Neural progenitor cell (in vitro differentiated cells): ENCODE data around the gene RAD51B. TPM values are rescaled to one million over a fixed set of nuclear protein-coding genes. Genes with fewer than 3 reads are reported as not detected.

Source experiments
- DNase-seq: peaks from one replicate; pipeline ENCODE4 v3.0.0-alpha.2; 2016; ENCODE audit warnings: low spot score
- H2AFZ ChIP-seq: fragments of 200-600 bp; sonication (generic); replicated peaks from 2 replicates; pipeline ENCODE4 v1.6.1; 2016; ENCODE audit warnings: antibody characterized with exemption
- H3F3A ChIP-seq: fragments of 200-600 bp; sonication (generic); 2 replicates; pipeline ENCODE4 v1.6.1; 2016; ENCODE audit warnings: antibody characterized with exemption, low read depth
- H3K27ac ChIP-seq: fragments of 200-600 bp; sonication (generic); 2 replicates; pipeline ENCODE4 v1.5.1; 2016; ENCODE audit warnings: mild to moderate bottlenecking
- H3K27me3 ChIP-seq: fragments of 200-600 bp; sonication (generic); 2 replicates; pipeline ENCODE4 v1.6.1; 2016; ENCODE audit warnings: mild to moderate bottlenecking, moderate library complexity
- H3K36me3 ChIP-seq: fragments of 200-600 bp; sonication (generic); 2 replicates; pipeline ENCODE4 v1.5.1; 2016
- H3K4me1 ChIP-seq: fragments of 200-600 bp; sonication (generic); 2 replicates; pipeline ENCODE4 v1.6.1; 2016; ENCODE audit warnings: mixed run types
- H3K4me2 ChIP-seq: fragments of 200-600 bp; sonication (generic); 2 replicates; pipeline ENCODE4 v1.6.1; 2016
- H3K4me3 ChIP-seq: fragments of 200-600 bp; sonication (generic); 2 replicates; pipeline ENCODE4 v1.5.1; 2016
- H3K79me2 ChIP-seq: fragments of 200-600 bp; sonication (generic); 2 replicates; pipeline ENCODE4 v1.6.1; 2016; ENCODE audit warnings: low read depth
- H3K9ac ChIP-seq: fragments of 200-600 bp; sonication (generic); 2 replicates; pipeline ENCODE4 v1.6.1; 2016
- H3K9me3 ChIP-seq: fragments of 200-600 bp; sonication (generic); 2 replicates; pipeline ENCODE4 v1.5.1; 2016; ENCODE audit warnings: low read depth
- H4K20me1 ChIP-seq: fragments of 200-600 bp; sonication (generic); 2 replicates; pipeline ENCODE4 v1.6.1; 2016; ENCODE audit warnings: low read depth
- H3K27ac Mint-ChIP-seq: 3 replicates; pipeline ENCODE4 v1.8.0; 2021; ENCODE audit warnings: mixed read lengths
- H3K27me3 Mint-ChIP-seq: 2 replicates; pipeline ENCODE4 v1.8.0; 2022; ENCODE audit warnings: low read depth, mild to moderate bottlenecking, inconsistent platforms, moderate library complexity, mixed read lengths; ENCODE audit not compliant: insufficient read depth
- H3K36me3 Mint-ChIP-seq: 3 replicates; pipeline ENCODE4 v1.8.0; 2021; ENCODE audit warnings: mixed read lengths
- H3K4me1 Mint-ChIP-seq: 3 replicates; pipeline ENCODE4 v1.8.0; 2021; ENCODE audit warnings: mixed read lengths
- H3K4me3 Mint-ChIP-seq: 3 replicates; pipeline ENCODE4 v1.8.0; 2021; ENCODE audit warnings: mild to moderate bottlenecking, moderate library complexity, mixed read lengths
- H3K9me3 Mint-ChIP-seq: 3 replicates; pipeline ENCODE4 v1.8.0; 2020; ENCODE audit warnings: mixed read lengths
- CTCF ChIP-seq: fragments of 200-600 bp; sonication (generic); IDR thresholded peaks from 2 replicates; pipeline ENCODE4 v1.5.1; 2017; ENCODE audit warnings: antibody characterized with exemption, mild to moderate bottlenecking
- EZH2 ChIP-seq: fragments of 200-600 bp; sonication (generic); IDR thresholded peaks from 2 replicates; pipeline ENCODE4 v1.6.1; 2017; ENCODE audit warnings: antibody characterized with exemption, mild to moderate bottlenecking, moderate library complexity
- EZH2phosphoT487 ChIP-seq: fragments of 200-600 bp; sonication (generic); IDR thresholded peaks from 2 replicates; pipeline ENCODE4 v1.6.1; 2017; ENCODE audit warnings: antibody characterized with exemption
- total RNA-seq: library from RNA; depleted of rRNA; stranded (reverse); fragments of >200 nt; gene quantifications from 2 replicates; pipeline ENCODE4 v1.2.3, GENCODE V29; 2015; ENCODE audit warnings: low replicate concordance

RAD51B gene
- total RNA-seq, 1 donor from 2014 or later: 50.5 TPM

- TF ChIP-seq CTCF: no peak
- TF ChIP-seq EZH2: no peak
- no peak for TF ChIP-seq EZH2phosphoT487
- H3K36me3 ChIP-seq: no peaks in the 10 kb centered on the region
- DNase-seq: no peak
- H3K4me3 ChIP-seq: no peak overlapping the region
- no peak overlapping the region for H3K4me2 ChIP-seq
- H4K20me1 ChIP-seq: no peaks in the 10 kb centered on the region
- no peak overlapping the region for H3K27ac Mint-ChIP-seq
- no peaks in the 10 kb centered on the region for H3F3A ChIP-seq
- H3K27ac ChIP-seq: no peak overlapping the region
- H3K36me3 Mint-ChIP-seq: no peaks in the 10 kb centered on the region
- no peak overlapping the region for H3K9ac ChIP-seq
- H3K79me2 ChIP-seq: no peaks in the 10 kb centered on the region
- H3K27me3 Mint-ChIP-seq: no peaks in the 10 kb centered on the region
- peaks cover 12% of the 10 kb centered on the region for H3K4me1 ChIP-seq
- H3K4me1 Mint-ChIP-seq: peaks cover 11% of the 10 kb centered on the region
- H3K27me3 ChIP-seq: no peaks in the 10 kb centered on the region
- H3K4me3 Mint-ChIP-seq: no peak overlapping the region
- no peaks in the 10 kb centered on the region for H3K9me3 ChIP-seq
- H3K9me3 Mint-ChIP-seq: no peaks in the 10 kb centered on the region
- H2AFZ ChIP-seq: no peak overlapping the region
Observed at GRCh38 chr14:68164711-68165113, 345.1 kb downstream of the RAD51B start.

- Histone ChIP-seq H3K4me1 (peaks cover 12% of the 10 kb centered on the region), H3K36me3 (no peaks in the 10 kb centered on the region), H2AFZ (no peak overlapping the region), H3K27ac (no peak overlapping the region), H3K4me2 (no peak overlapping the region), H3K9ac (no peak overlapping the region), H3K4me3 (no peak overlapping the region), H4K20me1 (no peaks in the 10 kb centered on the region), H3K27me3 (no peaks in the 10 kb centered on the region), H3K79me2 (no peaks in the 10 kb centered on the region), H3F3A (no peaks in the 10 kb centered on the region), H3K9me3 (no peaks in the 10 kb centered on the region)
- Mint-ChIP-seq H3K27ac (no peak overlapping the region), H3K4me3 (no peak overlapping the region), H3K27me3 (no peaks in the 10 kb centered on the region), H3K36me3 (no peaks in the 10 kb centered on the region), H3K4me1 (peaks cover 11% of the 10 kb centered on the region), H3K9me3 (no peaks in the 10 kb centered on the region)
- DNase-seq: no peak
- TF ChIP-seq EZH2: no peak
- TF ChIP-seq EZH2phosphoT487: no peak
- no peak for TF ChIP-seq CTCF
Observed at GRCh38 chr14:68165274-68165843, 345.8 kb downstream of the RAD51B start.

DNA sequence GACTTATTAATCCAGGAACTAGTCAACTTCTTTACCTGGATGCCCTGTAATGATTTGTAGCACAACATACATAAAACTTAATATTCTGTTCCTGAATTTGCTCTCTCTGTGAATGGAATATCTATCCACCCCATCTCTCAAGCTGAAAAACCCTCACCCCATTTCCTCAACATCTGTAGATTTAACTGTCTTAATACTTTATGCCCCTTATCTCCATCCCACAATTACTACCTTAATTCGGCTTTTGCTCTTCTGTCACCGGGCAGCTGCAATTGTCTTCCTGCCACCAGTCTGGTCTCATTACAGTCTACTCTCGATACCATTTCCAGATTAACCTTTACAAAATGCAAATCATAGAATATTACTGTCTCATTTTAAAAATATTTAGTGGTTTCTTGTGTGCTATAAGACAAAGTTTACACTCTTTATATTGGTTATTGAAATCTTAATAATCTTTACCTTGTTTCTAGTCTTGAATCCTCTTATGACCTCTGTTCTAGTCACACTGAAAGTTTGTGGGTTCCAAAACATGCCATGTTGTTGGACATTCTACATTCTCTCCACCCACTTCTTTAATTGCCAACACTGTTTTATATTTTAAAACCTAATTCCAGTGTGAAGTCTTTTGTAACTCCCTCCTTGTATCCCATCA is 347.3 kb downstream of the RAD51B start:
- no peaks in the 10 kb centered on the region for H3K9me3 Mint-ChIP-seq
- H3K27ac Mint-ChIP-seq: no peak overlapping the region
- no peaks in the 10 kb centered on the region for H3K27me3 Mint-ChIP-seq
- Histone ChIP-seq H3F3A (no peaks in the 10 kb centered on the region), H3K4me2 (no peak overlapping the region), H3K9me3 (no peaks in the 10 kb centered on the region), H3K79me2 (no peaks in the 10 kb centered on the region), H3K9ac (no peak overlapping the region), H3K27ac (no peak overlapping the region), H3K27me3 (no peaks in the 10 kb centered on the region), H3K4me1 (no peaks in the 10 kb centered on the region), H2AFZ (no peak overlapping the region), H4K20me1 (no peaks in the 10 kb centered on the region), H3K4me3 (no peak overlapping the region), H3K36me3 (no peaks in the 10 kb centered on the region)
- H3K36me3 Mint-ChIP-seq: peaks cover under 1% of the 10 kb centered on the region
- no peak for DNase-seq
- peaks cover 7% of the 10 kb centered on the region for H3K4me1 Mint-ChIP-seq
- H3K4me3 Mint-ChIP-seq: no peak overlapping the region
- TF ChIP-seq EZH2 (no peak), CTCF (no peak), EZH2phosphoT487 (no peak)
